Astrocyte of the spinal cord (primary cell): ENCODE results near the gene CHCHD3.

Experiments used
- DNase-seq: peaks from one replicate; pipeline ENCODE4 v3.0.0; 2011; ENCODE audit warnings: low read depth, low spot score
- H3K4me3 ChIP-seq: 2 replicates; pipeline ENCODE4 v1.5.1; 2011; ENCODE audit warnings: low read depth, mild to moderate bottlenecking, low read length, moderate library complexity
- CTCF ChIP-seq: IDR thresholded peaks from 2 replicates; pipeline ENCODE4 v1.5.1; 2012; ENCODE audit warnings: low read depth, mild to moderate bottlenecking, low read length, inconsistent platforms
- in situ Hi-C: cut with HindIII; loops from 2 replicates; pipeline ENCODE4 v1.10.0; 2017; ENCODE audit warnings: low sequenced_read_pairs

CHCHD3 gene

GRCh38 chr7:133007961-133008360 lies 73.9 kb downstream of the CHCHD3 start:
- in situ Hi-C loops = no loop called here
- no peak overlapping the region for H3K4me3 ChIP-seq
- TF ChIP-seq CTCF = no peak
- no peak for DNase-seq

GRCh38 chr7:133003052-133003910 lies 78.6 kb downstream of the CHCHD3 start:
- TF ChIP-seq CTCF = no peak
- in situ Hi-C loops = no loop called here
- no peak overlapping the region for H3K4me3 ChIP-seq
- DNase-seq = no peak

- in situ Hi-C loops = no loop called here
- no peak for TF ChIP-seq CTCF
- no peak overlapping the region for H3K4me3 ChIP-seq
- no peak for DNase-seq
These were observed 80.2 kb downstream of the CHCHD3 start for GRCh38 chr7:133001727-133002126.

GRCh38 chr7:132999845-133000244 lies 82.0 kb downstream of the CHCHD3 start:
- H3K4me3 ChIP-seq = no peak overlapping the region
- in situ Hi-C loops = no loop called here
- no peak for DNase-seq
- TF ChIP-seq CTCF = no peak

- H3K4me3 ChIP-seq = no peak overlapping the region
- in situ Hi-C loops = no loop called here
- no peak for DNase-seq
- no peak for TF ChIP-seq CTCF
These were observed 83.1 kb downstream of the CHCHD3 start for GRCh38 chr7:132998763-132999162.

- no peak overlapping the region for H3K4me3 ChIP-seq
- in situ Hi-C loops = no loop called here
- no peak for DNase-seq
- no peak for TF ChIP-seq CTCF
These were observed 84.4 kb downstream of the CHCHD3 start for GRCh38 chr7:132997505-132997904.
